ENCODE results near the gene TAMALIN.
A peak's percentile ranks its signal among the peaks of the same experiment; 100 is the strongest.

The TAMALIN gene

GRCh38 chr12:52037248-52037861 lies 30.6 kb downstream of the TAMALIN start:
- DNase-seq = no peak

GRCh38 chr12:52038447-52038846 lies 31.7 kb downstream of the TAMALIN start:
- no peak for DNase-seq

- no peak for DNase-seq
Measured at GRCh38 chr12:52041035-52041434, 34.3 kb downstream of the TAMALIN start.

GRCh38 chr12:52041695-52042123 lies 35.0 kb downstream of the TAMALIN start:
- no peak for DNase-seq

- DNase-seq = no peak
Measured at GRCh38 chr12:52042706-52043385, 36.1 kb downstream of the TAMALIN start.

- no peak for DNase-seq
Measured at GRCh38 chr12:52043386-52044212, 36.9 kb downstream of the TAMALIN start.

- no peak for DNase-seq
Measured at GRCh38 chr12:52044292-52044983, 37.7 kb downstream of the TAMALIN start.

- no peak for DNase-seq
Measured at GRCh38 chr12:52045794-52046199, 39.1 kb downstream of the TAMALIN start.

- DNase-seq = no peak
Measured at GRCh38 chr12:52046859-52047258, 40.1 kb downstream of the TAMALIN start.

GRCh38 chr12:52049286-52049685 lies 42.5 kb downstream of the TAMALIN start:
- DNase-seq = no peak

- DNase-seq = no peak
Measured at GRCh38 chr12:52049688-52050087, 42.9 kb downstream of the TAMALIN start.

GRCh38 chr12:52050116-52050757 lies 43.5 kb downstream of the TAMALIN start:
- no peak for DNase-seq

GRCh38 chr12:52050758-52051541 lies 44.2 kb downstream of the TAMALIN start, which contains the start of gene NR4A1:
Gene NR4A1 (plus strand): TSS chr12:52051442. CDS start chr12:52054329, 2,887 bp downstream.
- peak; percentile 33 for DNase-seq

- DNase-seq = no peak
Measured at GRCh38 chr12:52052468-52053186, 45.9 kb downstream of the TAMALIN start.

GRCh38 chr12:52053536-52054209 lies 46.9 kb downstream of the TAMALIN start:
- DNase-seq = no peak

GRCh38 chr12:52054231-52054832 lies 47.6 kb downstream of the TAMALIN start:
- no peak for DNase-seq

- DNase-seq = no peak
Measured at GRCh38 chr12:52054833-52055730, 48.3 kb downstream of the TAMALIN start.
